ENCODE results near the gene SLC9A9. TPM values are rescaled to one million over a fixed set of nuclear protein-coding genes. Genes with fewer than 3 reads are reported as not detected.

The SLC9A9 gene
- total and polyA plus RNA-seq, 9 of the 15 experiments (the other 6 are each of a cell fraction or from before 2014, with no cell fraction given): 0.03 to 0.13 TPM; not detected in 7

DNA sequence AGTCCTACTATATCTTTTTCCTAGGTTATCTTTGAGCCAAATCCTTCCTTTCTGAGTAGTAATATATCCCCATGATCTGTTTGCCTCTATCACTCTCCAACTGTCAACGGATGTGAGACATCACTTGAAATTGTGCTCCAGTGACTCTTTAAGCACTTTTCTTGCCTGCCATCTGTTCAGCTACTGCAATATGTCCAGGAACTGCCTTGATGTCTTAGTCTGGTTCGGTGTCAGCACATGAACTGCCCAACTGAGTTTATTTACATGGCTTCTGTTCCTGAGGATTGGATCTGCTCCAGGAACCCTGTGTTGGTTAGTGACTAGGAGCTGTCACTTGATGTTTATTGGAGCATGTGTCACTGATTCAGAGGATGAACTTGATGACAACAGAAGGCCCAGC is 116.5 kb downstream of the SLC9A9 start:
- Histone ChIP-seq H3K4me2 (ENCODE audit: insufficient read depth, low read length) (no peak overlapping the region), H3K9me1 (ENCODE audit: control insufficient read depth, insufficient read depth, low read length) (no peaks in the 10 kb centered on the region), H4K20me1 (replicated peaks; ENCODE audit: control insufficient read depth, insufficient read depth, low read length) (no peaks in the 10 kb centered on the region), H3K36me3 (ENCODE audit: control insufficient read depth, insufficient read depth, low read length) (no peaks in the 10 kb centered on the region), H3K27ac (ENCODE audit: extremely low read depth, low read depth, low read length) (no peak overlapping the region), H3K4me3 (no peak overlapping the region), H3K27me3 (ENCODE audit: control insufficient read depth in 2 of 2, insufficient read depth in 2 of 2, low read length in 2 of 2) (no peaks in the 10 kb centered on the region; a peak in 1 of 5 replicates), H3K4me1 (replicated peaks in 1 of 2; ENCODE audit: control insufficient read depth in 2 of 2, insufficient read depth in 2 of 2, low read length in 2 of 2) (no peaks in the 10 kb centered on the region), H3K9me3 (replicated peaks; ENCODE audit: control insufficient read depth, insufficient read depth, low read depth, low read length) (no peaks in the 10 kb centered on the region), H3K9ac (ENCODE audit: insufficient read depth in 1 of 2, low read depth in 2 of 2, low read length in 2 of 2) (no peak overlapping the region), H2AFZ (ENCODE audit: low read depth, low read length) (no peak overlapping the region), H3K79me2 (ENCODE audit: control insufficient read depth, insufficient read depth, low read length) (no peaks in the 10 kb centered on the region)
- FAIRE-seq: no peak
- intact Hi-C loops (cut with micrococcal nuclease) (no loop called here), in situ Hi-C loops (cut with MboI) (no loop called here)
- 0% methylated on average over 2 of the region's 2 CpGs for WGBS (ENCODE audit: insufficient coverage, low coverage, missing lambda C conversion rate)
- DNase-seq (ENCODE audit: extremely low read depth in 1 of 4, low spot score in 3 of 4): no peak
- CTCF ChIA-PET (ENCODE audit: low intra/inter-chr PET ratio): no interaction called here
- BruUV-seq (replicated peaks): no TSS peak
- no peak for TF ChIP-seq POLR2H (tag; IDR thresholded peaks at IDR 0.05; ENCODE audit: low read depth)
- no peak for TF ChIP-seq ZNF695 (CRISPR knock-in tag; IDR thresholded peaks at IDR 0.05)
- no peak for TF ChIP-seq NONO (IDR thresholded peaks at IDR 0.05; ENCODE audit: low read depth in 2 of 2, low read length in 1 of 2)
- no peak for TF ChIP-seq FOXJ2 (tag; IDR thresholded peaks at IDR 0.05)
- TF ChIP-seq CC2D1A (IDR thresholded peaks at IDR 0.05): no peak
- no peak for TF ChIP-seq HOXB6 (CRISPR knock-in tag; IDR thresholded peaks at IDR 0.05; ENCODE audit: borderline replicate concordance)
- no peak for TF ChIP-seq CBX2 (IDR thresholded peaks at IDR 0.05; ENCODE audit: insufficient read depth, low read length, poor library complexity, severe bottlenecking)
- POLR2A ChIA-PET: interaction anchor here (1.5 kb wide), 1 partner anchor 9 kb away, joined by 3 read pairs; no protein-coding TSS in a partner anchor
- no peak for ATAC-seq

DNA sequence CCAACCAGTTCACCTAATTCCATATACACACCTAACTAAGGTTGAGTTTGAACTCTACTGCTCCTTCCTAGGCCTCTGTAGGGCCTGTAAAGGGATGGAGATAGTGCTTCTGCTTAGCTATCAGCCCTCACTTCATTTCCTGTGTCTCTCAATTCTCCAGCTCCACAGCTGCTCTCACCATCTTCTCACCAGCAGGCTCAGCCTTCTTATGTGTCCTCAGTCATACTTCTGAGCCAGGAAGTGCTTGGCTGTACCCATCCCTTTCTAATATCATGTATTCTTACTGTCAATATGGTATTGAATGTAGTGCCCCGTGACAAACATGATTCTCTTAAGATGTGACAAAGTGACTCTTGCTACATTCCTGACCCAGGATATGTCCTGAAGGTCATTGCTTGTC is 116.9 kb downstream of the SLC9A9 start:
- intact Hi-C loops (cut with micrococcal nuclease) (no loop called here), in situ Hi-C loops (cut with MboI) (no loop called here)
- Histone ChIP-seq H4K20me1 (replicated peaks; ENCODE audit: control insufficient read depth, insufficient read depth, low read length) (no peaks in the 10 kb centered on the region), H3K27me3 (ENCODE audit: control insufficient read depth in 2 of 2, insufficient read depth in 2 of 2, low read length in 2 of 2) (no peaks in the 10 kb centered on the region; a peak in 1 of 5 replicates), H3K79me2 (ENCODE audit: control insufficient read depth, insufficient read depth, low read length) (no peaks in the 10 kb centered on the region), H3K9ac (ENCODE audit: insufficient read depth in 1 of 2, low read depth in 2 of 2, low read length in 2 of 2) (no peak overlapping the region), H3K4me1 (replicated peaks in 1 of 2; ENCODE audit: control insufficient read depth in 2 of 2, insufficient read depth in 2 of 2, low read length in 2 of 2) (no peaks in the 10 kb centered on the region), H3K9me1 (ENCODE audit: control insufficient read depth, insufficient read depth, low read length) (no peaks in the 10 kb centered on the region), H3K4me3 (no peak overlapping the region), H3K36me3 (ENCODE audit: control insufficient read depth, insufficient read depth, low read length) (no peaks in the 10 kb centered on the region), H2AFZ (ENCODE audit: low read depth, low read length) (no peak overlapping the region), H3K9me3 (replicated peaks; ENCODE audit: control insufficient read depth, insufficient read depth, low read depth, low read length) (no peaks in the 10 kb centered on the region), H3K4me2 (ENCODE audit: insufficient read depth, low read length) (no peak overlapping the region), H3K27ac (ENCODE audit: extremely low read depth, low read depth, low read length) (no peak overlapping the region)
- no peak for ATAC-seq
- no peak for FAIRE-seq
- DNase-seq (ENCODE audit: extremely low read depth in 1 of 4, low spot score in 3 of 4): no peak
- TF ChIP-seq MED1 (CRISPR knock-in tag; IDR thresholded peaks at IDR 0.05; ENCODE audit: borderline replicate concordance) (no peak), NFE2L1 (tag; IDR thresholded peaks at IDR 0.05; ENCODE audit: borderline replicate concordance, low read depth) (no peak), TBP (optimal IDR thresholded peaks at IDR 0.05; ENCODE audit: low read depth, low read length) (no peak), GTF2E2 (tag; IDR thresholded peaks at IDR 0.05) (no peak), NCOA6 (IDR thresholded peaks at IDR 0.05) (no peak), RNF2 (IDR thresholded peaks at IDR 0.05) (no peak)
- ChIA-PET CTCF (ENCODE audit: low intra/inter-chr PET ratio) (no interaction called here), POLR2A (no interaction called here)
- 5% methylated on average over 1 of the region's 1 CpG for WGBS (ENCODE audit: insufficient coverage, low coverage, missing lambda C conversion rate)
- BruUV-seq (replicated peaks): no TSS peak
